ENCODE results near the gene SPDEF. TPM values are rescaled to one million over a fixed set of nuclear protein-coding genes. Genes with fewer than 3 reads are reported as not detected.

SPDEF gene
- total RNA-seq, 2 donors from 2014 or later: not detected

DNA sequence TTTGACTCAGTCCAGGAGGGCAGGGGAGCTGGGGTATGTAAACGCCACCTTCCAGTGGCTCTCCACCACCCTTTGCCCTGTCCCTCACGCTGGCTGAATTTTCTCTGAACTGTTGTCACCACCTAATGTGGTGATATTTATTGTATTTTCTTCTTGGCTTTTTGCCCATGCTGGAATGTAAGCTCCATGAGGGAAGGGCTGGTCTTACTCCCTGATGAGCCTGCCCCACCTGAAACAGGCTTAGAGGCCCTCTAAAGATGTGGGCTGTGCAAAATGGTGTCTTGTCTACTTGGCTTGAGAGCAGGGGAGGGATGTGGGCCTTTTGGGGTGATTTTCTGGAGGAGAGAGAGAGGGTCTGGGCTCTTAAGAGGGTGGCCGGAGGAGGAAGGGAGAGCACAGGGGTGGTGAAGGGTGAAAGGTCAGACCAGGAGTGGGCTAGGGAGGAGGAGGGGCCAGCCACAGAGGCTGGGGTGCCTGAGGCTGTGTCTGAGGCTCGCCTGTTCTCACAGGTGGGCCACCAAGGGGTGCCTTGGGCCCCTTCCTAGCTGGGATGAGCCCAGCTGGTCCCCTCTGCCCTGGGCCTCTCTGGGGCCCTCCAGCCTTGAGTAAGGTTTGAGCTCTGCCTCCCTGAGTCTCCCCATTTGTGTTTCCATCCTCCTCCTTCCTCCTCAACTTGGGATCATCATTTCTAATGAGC lies 37.3 kb downstream of the SPDEF start:
- H3K27me3 Mint-ChIP-seq: peaks cover 0 to 6% of the 10 kb centered on the region in 2 donors
- no peak for ATAC-seq
- no peak for DNase-seq (ENCODE audit: low spot score)
- H3K9me3 Mint-ChIP-seq: no peaks in the 10 kb centered on the region
- H3K27ac Mint-ChIP-seq: no peak overlapping the region
- no peak overlapping the region for H3K4me3 Mint-ChIP-seq
- H3K4me1 Mint-ChIP-seq (ENCODE audit: low read depth in 2 of 2): peaks cover 6 to 7% of the 10 kb centered on the region in 2 donors
- no peaks in the 10 kb centered on the region for H3K36me3 Mint-ChIP-seq

DNA sequence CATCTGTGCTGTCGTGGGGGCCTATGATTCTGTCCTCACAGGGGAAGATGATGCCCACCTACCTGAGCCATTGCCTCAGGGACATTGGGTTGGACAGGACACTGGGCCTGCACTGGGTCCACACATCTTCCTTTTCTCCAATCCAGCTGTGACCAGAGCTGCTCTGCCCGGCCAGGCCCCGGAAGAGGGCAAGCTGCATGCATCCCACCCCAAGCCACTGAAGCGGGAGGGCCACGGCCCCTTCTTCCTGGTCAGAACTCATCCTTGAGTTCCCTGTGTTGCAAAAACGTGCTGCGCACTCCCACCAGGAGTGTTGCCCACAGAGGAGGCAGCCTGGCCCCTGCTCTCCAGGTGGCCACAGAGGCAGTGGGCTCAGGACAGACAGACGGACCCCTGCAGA lies 38.2 kb downstream of the SPDEF start:
- Mint-ChIP-seq H3K27me3 (peaks cover 0 to 7% of the 10 kb centered on the region in 2 donors), H3K9me3 (no peaks in the 10 kb centered on the region), H3K36me3 (no peaks in the 10 kb centered on the region), H3K4me3 (no peak overlapping the region), H3K4me1 (ENCODE audit: low read depth in 2 of 2) (peaks cover 1% of the 10 kb centered on the region in 2 donors), H3K27ac (no peak overlapping the region)
- no peak for ATAC-seq
- no peak for DNase-seq (ENCODE audit: low spot score)

DNA sequence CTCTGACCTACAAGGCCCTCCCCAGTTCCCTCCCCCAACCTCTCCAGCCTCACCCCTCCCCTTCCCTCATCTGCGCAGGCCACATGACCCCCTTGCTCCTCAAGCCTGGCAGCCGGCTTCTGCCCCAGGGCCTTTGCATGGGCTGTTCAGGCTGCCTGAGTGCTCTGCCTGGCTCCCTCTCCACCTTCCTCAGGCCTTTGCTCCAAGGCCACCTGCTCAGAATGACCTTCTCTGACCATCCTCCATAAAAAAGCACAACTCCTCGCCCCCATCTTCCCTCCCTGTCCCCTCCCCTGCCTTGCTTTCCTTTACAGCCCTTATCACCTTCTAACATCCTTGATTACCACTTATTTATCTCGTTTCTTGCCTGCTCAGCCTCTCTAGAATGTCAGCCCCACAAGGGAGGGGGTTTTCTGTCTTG lies 38.7 kb downstream of the SPDEF start:
- no peak for ATAC-seq
- H3K27me3 Mint-ChIP-seq: peaks cover 0 to 7% of the 10 kb centered on the region in 2 donors
- no peak for DNase-seq (ENCODE audit: low spot score)
- no peaks in the 10 kb centered on the region for H3K9me3 Mint-ChIP-seq
- H3K4me3 Mint-ChIP-seq: no peak overlapping the region
- H3K4me1 Mint-ChIP-seq (ENCODE audit: low read depth in 2 of 2): no peaks in the 10 kb centered on the region
- no peak overlapping the region for H3K27ac Mint-ChIP-seq
- H3K36me3 Mint-ChIP-seq: no peaks in the 10 kb centered on the region

DNA sequence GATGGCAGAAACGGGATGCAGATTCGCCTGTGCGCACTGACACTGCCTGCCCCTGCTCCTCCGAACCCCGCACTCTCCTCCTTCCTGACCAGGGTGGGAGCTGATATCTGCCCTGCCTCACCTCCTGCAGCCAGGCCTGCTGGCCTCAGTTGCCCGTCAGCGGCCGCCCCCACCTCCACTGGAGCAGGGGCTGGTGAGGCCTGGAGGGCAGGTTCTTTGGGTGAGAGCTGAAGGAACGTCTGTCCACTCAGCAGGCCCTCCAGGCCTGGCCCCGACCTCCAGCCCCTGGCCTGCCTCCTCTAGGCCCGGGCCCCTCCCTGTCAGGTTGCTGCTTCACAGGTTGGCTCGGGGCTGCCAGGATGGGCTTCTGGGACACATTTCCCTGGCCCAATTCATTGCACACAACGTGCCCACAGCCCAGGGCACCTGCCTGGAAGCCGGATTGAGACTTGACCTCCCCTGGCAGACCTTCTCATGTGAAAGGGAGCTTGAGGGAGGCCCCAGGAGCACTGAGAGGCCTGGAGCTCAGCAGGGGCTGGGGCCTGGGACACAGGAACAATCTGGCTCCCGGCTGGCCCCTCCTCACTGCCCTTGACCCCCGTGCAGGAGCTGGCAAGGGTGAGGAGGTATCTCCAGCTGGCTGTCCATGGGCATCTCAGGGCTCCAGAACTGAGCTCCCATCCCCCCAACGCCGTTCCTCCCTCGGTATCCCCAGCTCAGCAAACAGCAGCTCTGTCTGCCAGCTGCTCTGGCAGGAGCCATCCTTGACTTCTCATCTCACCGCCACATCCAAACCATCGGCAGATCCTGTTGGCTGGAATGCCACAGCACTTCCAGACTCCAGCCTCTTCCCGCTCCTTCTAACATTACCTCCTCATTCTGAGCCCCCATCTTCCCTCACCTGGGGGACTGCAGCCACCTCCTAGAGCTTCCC lies 39.5 kb downstream of the SPDEF start:
- H3K4me1 Mint-ChIP-seq (ENCODE audit: low read depth in 2 of 2): no peaks in the 10 kb centered on the region
- H3K36me3 Mint-ChIP-seq: no peaks in the 10 kb centered on the region
- ATAC-seq: no peak

DNA sequence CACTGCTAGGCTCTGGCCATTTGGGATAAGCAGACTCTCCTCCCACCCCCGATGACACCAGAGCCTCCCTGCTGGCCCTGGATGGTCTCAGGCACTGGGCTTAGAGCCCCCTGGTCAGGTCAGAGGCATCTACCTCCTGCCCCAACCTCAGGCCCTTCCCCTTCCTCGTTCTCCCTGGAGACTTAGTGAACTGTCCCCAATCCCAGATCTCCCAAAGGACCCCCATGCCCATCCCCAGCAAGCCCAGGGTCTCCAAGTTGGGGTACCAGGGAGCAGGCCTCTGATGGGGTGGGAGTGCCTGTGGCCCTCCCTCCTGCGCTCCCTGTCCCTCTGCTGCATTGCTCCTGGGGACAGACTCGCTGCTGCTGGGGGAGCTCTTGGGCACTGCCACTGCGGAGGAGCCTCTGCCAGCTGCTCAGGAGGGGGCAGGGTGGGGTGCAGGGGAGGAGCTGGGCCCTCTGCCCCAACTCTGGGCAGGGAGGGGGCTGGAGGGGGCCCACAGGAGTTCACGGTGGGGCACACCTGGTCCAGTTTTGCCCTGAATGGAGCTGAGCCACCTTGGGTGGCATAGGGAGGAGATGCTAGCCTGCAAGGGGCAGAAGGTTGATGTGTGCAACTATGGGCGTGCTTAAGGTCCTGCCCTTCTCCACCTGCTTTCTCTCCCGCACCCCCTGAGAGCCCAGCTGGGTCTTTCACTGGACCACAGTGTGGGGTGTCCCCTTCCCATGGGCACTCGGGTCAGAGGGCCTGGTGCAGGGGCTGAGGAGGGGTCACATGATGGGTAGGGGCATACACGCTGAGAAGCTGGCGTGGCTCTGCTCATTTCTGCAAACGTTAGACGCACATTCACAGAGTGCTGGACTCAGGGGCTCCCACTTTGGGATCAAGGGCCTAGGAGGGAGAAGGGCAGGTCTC lies 40.4 kb downstream of the SPDEF start:
- DNase-seq (ENCODE audit: low spot score) (no peak), ATAC-seq (no peak)
- H3K4me1 Mint-ChIP-seq (ENCODE audit: low read depth in 2 of 2): no peaks in the 10 kb centered on the region
- H3K9me3 Mint-ChIP-seq: no peaks in the 10 kb centered on the region
- H3K36me3 Mint-ChIP-seq: peaks cover under 1% of the 10 kb centered on the region
- no peak overlapping the region for H3K27ac Mint-ChIP-seq
- H3K4me3 Mint-ChIP-seq: no peak overlapping the region
- H3K27me3 Mint-ChIP-seq: peaks cover 0 to 7% of the 10 kb centered on the region in 2 donors

More for the DNA sequence above, 39.5 kb downstream of the SPDEF start:
- H3K9me3 Mint-ChIP-seq: no peaks in the 10 kb centered on the region
- no peak overlapping the region for H3K27ac Mint-ChIP-seq
- peaks cover 0 to 7% of the 10 kb centered on the region in 2 donors for H3K27me3 Mint-ChIP-seq
- H3K4me3 Mint-ChIP-seq: no peak overlapping the region
- DNase-seq (ENCODE audit: low spot score): no peak

DNA sequence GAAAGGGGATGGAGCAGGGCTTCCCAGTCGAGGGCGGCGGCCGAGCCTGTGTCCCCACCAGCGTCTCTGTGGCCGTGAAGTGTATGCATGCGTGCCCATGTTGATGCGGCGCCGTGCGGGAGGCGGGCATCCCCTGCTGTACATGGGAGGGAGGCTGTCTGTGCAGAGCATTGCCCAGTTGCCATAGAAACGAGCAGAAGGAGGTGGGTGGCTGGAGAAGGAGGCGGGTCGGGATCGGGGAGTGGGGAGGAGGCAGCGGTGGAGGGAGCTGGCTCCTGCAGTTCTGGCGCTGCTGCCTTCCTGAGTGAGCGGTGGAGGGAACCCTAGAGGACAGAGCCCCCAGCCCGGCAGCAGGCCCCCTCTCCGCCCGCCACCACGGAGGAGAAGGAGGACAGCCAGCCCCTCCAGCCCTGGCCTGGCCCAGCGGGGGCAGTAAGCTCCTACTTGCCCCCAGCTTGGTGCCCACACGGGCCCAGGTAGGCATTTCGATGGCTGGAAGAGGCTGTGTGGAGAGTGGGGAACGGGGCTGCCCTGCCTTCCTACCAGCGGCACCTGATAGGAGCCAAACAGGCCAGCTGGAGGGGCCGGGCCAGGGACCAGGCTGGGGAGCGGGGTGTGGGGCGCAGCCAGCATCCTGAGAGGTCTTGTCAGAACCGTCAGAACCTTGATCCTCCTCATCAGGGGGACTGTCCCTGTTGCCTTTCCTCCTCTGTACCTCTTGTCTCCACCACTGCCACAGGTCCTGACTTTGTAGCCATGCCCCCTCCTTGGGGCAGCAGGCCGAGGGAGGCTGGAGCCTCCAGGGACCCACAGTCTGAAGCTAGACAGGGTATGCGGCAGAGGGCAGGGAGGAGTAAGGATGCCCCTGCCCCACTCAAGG lies 41.3 kb downstream of the SPDEF start:
- peaks cover 7% of the 10 kb centered on the region for H3K36me3 Mint-ChIP-seq
- no peak overlapping the region for H3K4me3 Mint-ChIP-seq
- DNase-seq (ENCODE audit: low spot score): no peak
- H3K27ac Mint-ChIP-seq: no peak overlapping the region
- H3K9me3 Mint-ChIP-seq: no peaks in the 10 kb centered on the region
- ATAC-seq: no peak
- peaks cover 0 to 13% of the 10 kb centered on the region in 2 donors for H3K27me3 Mint-ChIP-seq
- no peaks in the 10 kb centered on the region for H3K4me1 Mint-ChIP-seq (ENCODE audit: low read depth in 2 of 2)

DNA sequence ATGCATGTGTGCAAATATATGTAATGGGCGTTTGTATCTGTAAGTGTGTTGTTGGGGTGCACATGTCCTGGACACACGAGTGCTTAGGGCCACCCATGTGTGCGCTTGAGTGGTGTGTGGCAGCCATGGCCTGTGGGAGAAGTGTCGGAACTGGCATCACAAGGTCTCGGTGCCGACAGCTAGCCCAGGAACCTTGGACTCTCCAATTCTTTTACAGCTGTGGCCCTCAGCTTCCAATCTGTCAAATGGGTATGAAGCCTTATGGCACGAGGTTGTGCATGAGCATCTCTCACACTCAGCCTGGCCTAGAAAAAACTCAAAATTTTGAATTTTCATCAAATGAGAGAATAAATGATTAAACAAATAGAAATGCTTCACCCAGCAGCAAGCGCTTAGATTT lies 42.0 kb downstream of the SPDEF start:
- no peaks in the 10 kb centered on the region for H3K9me3 Mint-ChIP-seq
- no peak overlapping the region for H3K27ac Mint-ChIP-seq
- DNase-seq (ENCODE audit: low spot score): no peak
- H3K4me3 Mint-ChIP-seq: no peak overlapping the region
- peaks cover 7% of the 10 kb centered on the region for H3K36me3 Mint-ChIP-seq
- no peak for ATAC-seq
- peaks cover 0 to 13% of the 10 kb centered on the region in 2 donors for H3K27me3 Mint-ChIP-seq
- H3K4me1 Mint-ChIP-seq (ENCODE audit: low read depth in 2 of 2): no peaks in the 10 kb centered on the region

DNA sequence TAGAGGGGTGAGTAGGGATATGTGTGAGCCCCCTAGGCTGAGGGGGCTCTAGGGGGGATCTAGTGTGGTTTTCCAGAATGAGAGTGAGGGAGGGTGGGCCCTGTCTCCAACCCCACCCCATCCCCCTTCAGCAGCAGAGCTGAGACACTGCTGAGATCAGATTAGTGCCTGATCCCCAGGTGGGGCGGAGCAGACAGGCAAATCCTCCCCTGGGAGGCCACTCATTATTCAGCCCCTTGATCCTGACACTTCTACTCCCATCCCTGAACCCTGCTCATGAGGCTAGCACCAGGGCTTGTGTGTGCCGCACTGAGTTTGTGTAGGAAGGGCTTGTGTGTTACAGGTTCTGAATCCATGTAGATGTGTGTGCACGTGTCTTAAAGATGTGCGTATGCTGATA lies 42.5 kb downstream of the SPDEF start:
- H3K4me1 Mint-ChIP-seq (ENCODE audit: low read depth in 2 of 2): no peaks in the 10 kb centered on the region
- H3K27me3 Mint-ChIP-seq: peaks cover 0 to 13% of the 10 kb centered on the region in 2 donors
- no peak overlapping the region for H3K4me3 Mint-ChIP-seq
- DNase-seq (ENCODE audit: low spot score) (no peak), ATAC-seq (no peak)
- H3K9me3 Mint-ChIP-seq: no peaks in the 10 kb centered on the region
- H3K27ac Mint-ChIP-seq: no peak overlapping the region
- peaks cover 7% of the 10 kb centered on the region for H3K36me3 Mint-ChIP-seq

DNA sequence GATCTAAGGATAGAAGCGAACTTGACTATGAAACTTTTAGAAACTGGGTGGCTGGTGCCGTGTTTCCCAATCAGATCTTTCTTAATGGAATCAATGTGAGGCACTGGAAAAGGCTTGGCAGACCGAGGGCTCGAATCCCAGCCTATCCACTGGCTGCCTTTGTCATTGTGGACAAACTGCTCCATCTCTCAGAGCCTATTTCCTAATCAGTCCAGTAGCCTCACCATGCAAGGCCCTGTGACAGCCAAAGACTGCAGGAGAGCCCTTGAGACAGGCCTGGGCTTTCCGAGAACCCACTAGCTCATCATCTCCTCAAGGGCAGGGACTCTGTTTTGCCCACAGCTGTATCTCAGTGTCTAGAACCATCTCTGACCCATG lies 43.4 kb downstream of the SPDEF start:
- Mint-ChIP-seq H3K27ac (no peak overlapping the region), H3K27me3 (peaks cover 0 to 13% of the 10 kb centered on the region in 2 donors), H3K9me3 (no peaks in the 10 kb centered on the region), H3K4me1 (ENCODE audit: low read depth in 2 of 2) (no peaks in the 10 kb centered on the region), H3K36me3 (peaks cover 7% of the 10 kb centered on the region), H3K4me3 (no peak overlapping the region)
- no peak for ATAC-seq
- DNase-seq (ENCODE audit: low spot score): no peak

DNA sequence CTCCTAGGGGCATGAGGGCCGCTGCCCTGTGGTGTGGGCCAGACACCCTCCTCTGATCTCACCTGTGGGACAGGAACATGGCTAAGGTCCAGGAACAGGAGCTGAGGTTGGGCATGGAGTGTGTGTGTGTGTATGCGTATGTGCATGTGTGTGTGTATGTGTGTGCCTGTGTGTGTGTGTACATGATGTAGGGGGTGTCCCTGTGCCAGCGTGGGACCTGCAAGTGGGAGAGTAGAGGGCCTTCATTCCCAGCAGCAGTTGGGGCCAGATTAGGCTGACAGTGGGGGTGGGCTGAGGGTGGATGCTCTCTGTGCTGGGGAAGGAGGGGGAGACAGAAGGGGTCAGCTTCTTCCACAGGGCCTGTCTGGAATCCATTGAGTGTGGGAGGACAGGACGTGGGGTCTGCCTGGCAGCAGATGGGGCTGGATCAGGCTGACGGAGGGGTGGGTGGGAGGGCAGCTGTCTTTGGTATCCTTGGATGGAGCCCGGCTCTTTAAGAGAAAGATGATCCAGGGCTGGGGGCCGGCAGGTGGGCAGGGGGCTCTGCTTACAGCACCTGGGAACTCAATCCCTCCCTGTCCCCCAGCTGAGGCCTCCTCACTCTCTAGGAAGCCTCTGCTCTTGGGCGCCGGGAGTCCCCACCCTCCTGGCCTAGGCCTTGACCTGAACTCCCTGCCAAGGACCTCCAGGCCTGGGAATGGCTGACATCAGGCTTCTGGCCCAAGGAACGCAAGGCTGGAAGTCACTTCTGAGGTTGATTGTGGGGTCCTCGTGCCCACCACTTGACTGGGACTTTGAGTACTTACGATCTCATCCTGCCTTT lies 44.0 kb downstream of the SPDEF start:
- ATAC-seq: no peak
- no peak overlapping the region for H3K27ac Mint-ChIP-seq
- H3K4me1 Mint-ChIP-seq (ENCODE audit: low read depth in 2 of 2): no peaks in the 10 kb centered on the region
- peaks cover 0 to 13% of the 10 kb centered on the region in 2 donors for H3K27me3 Mint-ChIP-seq
- H3K4me3 Mint-ChIP-seq: no peak overlapping the region
- H3K36me3 Mint-ChIP-seq: peaks cover 7% of the 10 kb centered on the region
- no peak for DNase-seq (ENCODE audit: low spot score)
- H3K9me3 Mint-ChIP-seq: no peaks in the 10 kb centered on the region

DNA sequence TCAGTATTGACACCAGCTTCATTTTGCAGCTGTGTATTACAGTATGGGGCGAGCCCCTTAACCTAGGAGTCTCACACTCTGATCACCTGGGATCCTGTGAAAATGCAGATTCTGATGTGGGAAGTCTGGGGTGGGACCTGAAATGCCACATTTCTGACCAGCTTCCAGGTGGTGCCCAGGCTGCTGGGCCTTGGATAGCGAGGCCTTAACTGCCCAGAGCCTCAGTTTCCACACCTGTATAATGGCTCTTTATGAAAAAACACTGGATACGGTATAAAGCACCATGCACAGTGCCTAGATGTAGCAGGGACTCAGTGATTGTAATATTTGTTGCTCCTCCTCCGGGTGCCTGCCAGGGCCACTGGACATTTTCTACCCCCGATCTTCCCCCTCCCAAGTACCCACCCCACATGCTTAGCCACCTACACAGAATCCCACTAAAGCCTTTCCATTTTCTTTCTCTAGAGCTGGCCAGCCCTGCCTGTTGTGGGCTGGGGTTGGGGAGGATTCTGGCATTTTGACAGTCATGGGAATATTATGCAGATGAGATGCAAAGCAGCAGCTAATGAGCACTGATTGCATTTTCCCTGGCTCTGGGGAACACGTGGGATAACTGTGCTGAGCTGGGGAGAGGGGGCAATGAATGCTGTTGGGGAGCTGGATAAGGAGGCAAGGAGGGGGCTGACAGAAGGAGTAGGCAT lies 44.8 kb downstream of the SPDEF start:
- Mint-ChIP-seq H3K9me3 (no peaks in the 10 kb centered on the region), H3K4me3 (no peak overlapping the region), H3K27me3 (peaks cover 0 to 13% of the 10 kb centered on the region in 2 donors), H3K36me3 (peaks cover 7% of the 10 kb centered on the region), H3K27ac (no peak overlapping the region), H3K4me1 (ENCODE audit: low read depth in 2 of 2) (no peaks in the 10 kb centered on the region)
- ATAC-seq (no peak), DNase-seq (ENCODE audit: low spot score) (no peak)

DNA sequence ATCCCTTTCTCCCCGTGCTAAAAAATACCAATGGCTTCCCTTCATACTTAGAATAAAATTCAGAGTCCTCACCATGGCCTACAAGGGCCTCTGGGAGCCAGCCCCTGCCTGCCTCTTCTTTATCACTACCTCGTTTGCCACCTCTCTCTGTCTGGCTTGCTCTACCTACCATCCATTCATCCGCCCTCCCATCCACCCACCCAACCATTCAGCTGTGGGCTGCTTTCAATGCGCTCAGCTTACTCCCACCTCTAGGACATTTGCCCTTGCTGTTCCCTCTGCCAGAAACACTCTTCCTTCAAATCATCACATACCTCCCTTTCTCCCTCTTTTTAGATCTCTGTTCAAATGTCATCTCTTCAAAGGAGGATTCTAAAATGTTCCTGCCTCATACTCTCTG lies 45.8 kb downstream of the SPDEF start:
- no peaks in the 10 kb centered on the region for H3K4me1 Mint-ChIP-seq (ENCODE audit: low read depth in 2 of 2)
- ATAC-seq: no peak
- no peak for DNase-seq (ENCODE audit: low spot score)
- H3K4me3 Mint-ChIP-seq: no peak overlapping the region
- no peak overlapping the region for H3K27ac Mint-ChIP-seq
- peaks cover 0 to 13% of the 10 kb centered on the region in 2 donors for H3K27me3 Mint-ChIP-seq
- no peaks in the 10 kb centered on the region for H3K9me3 Mint-ChIP-seq
- peaks cover 7% of the 10 kb centered on the region for H3K36me3 Mint-ChIP-seq
